Measurements from ENCODE around the gene MEOX1. TPM values are rescaled to one million over a fixed set of nuclear protein-coding genes. Genes with fewer than 3 reads are reported as not detected.

MEOX1 gene
- total RNA-seq, 1 experiment from 2014 or later: 1.1 TPM

DNA sequence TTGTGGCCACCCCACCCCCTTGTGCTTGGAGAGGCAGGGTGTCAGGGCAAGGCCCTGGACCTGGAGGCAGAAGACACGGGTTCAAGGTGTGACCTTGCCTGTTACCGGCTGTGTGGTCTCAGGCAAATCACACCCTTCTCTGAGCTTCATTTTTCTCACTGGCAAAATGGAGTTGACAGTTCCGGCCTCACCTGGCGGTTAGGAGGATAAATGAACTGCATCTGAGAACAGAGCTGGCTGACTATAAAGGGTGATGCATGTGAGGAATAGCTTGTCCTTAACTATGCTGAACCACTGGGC lies 4.2 kb upstream of the MEOX1 start:
- no peaks in the 10 kb centered on the region for H3K9me3 ChIP-seq
- H3K4me3 ChIP-seq: no peak overlapping the region
- H3K36me3 ChIP-seq: no peaks in the 10 kb centered on the region
- no peak for DNase-seq
- H3K27me3 ChIP-seq: no peaks in the 10 kb centered on the region

GRCh38 chr17:43665084-43665936 lies 3.6 kb upstream of the MEOX1 start:
- Histone ChIP-seq H3K36me3 (no peaks in the 10 kb centered on the region), H3K4me3 (no peak overlapping the region), H3K27me3 (no peaks in the 10 kb centered on the region), H3K9me3 (no peaks in the 10 kb centered on the region)
- no peak for DNase-seq

DNA sequence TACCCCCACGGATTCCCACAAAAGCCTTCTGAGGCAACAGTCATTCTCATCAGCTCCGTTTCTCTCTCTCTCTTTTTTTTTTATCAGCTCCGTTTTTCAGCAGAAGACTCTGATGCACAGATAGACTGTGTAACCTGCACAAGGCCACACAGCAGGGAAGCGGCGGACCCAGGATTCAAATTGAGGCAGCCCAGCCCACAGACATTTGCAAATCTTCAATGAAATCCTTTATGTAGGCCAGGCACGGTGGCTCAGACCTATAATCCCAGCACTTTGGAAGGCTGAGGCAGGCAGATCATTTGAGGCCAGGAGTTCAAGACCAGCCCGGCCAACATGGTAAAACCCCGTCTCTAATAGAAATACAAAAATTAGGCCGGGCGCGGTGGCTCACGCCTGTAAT lies 2.4 kb upstream of the MEOX1 start:
- Histone ChIP-seq H3K9me3 (no peaks in the 10 kb centered on the region), H3K4me3 (no peak overlapping the region), H3K36me3 (no peaks in the 10 kb centered on the region), H3K27me3 (no peaks in the 10 kb centered on the region)
- DNase-seq: no peak

DNA sequence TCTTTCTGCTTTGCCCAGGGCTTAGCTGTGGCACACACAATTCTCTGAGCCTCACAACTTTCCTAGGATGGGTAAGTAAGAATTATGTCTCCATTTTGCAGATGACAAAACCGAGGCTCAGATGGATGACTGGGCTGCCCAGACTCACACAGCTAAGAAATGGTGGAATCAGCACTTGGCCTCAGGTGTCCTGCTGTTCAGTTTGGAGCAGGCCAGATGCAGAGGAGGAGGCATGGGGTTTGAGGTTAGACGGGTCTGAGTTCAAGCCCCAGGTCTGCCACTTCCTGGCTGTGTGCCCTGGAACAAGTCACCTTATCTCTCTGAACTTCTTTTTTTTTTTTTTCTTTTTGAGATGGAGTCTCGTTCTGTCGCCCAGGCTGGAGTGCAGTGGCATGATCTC lies 1.7 kb upstream of the MEOX1 start:
- H3K27me3 ChIP-seq: no peaks in the 10 kb centered on the region
- H3K9me3 ChIP-seq: no peaks in the 10 kb centered on the region
- H3K4me3 ChIP-seq: no peak overlapping the region
- H3K36me3 ChIP-seq: no peaks in the 10 kb centered on the region
- DNase-seq: no peak

DNA sequence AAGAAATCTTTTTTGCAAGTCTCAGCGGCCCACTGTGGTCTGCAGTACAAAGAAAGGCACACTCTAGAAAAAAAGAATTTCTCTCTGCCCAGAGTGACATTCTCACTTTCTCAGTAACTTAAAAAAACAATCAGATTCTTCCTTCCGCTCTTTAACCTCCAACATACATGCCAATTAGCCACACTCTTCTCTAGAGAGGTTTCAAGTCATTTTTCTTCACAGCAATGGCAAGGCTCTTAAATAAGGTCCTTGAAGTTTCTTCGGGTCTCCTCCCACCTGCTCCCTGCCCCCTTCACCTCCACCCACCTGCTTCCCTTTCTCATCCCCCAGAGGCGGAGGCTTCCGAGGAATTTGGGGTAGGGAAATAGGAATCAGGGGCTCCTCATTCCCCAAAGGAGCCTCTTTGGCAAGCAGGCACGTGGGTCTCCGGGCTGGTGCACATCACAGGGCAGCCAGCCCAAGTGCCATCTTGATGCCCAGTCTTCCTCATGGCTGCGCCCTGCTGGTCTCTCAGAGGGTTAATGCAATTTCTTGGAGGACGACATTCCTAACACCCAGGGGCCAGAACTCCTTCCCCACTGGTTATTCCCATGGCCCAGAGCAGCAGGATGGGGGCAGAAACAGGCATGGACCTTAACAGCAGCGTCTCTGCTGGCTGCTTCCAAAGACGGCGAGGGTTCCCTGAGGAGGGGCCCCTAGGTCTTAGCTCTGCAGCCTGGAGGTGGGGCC lies 855 bp upstream of the MEOX1 start:
- no peak for DNase-seq
- H3K27me3 ChIP-seq: no peaks in the 10 kb centered on the region
- no peak overlapping the region for H3K4me3 ChIP-seq
- H3K36me3 ChIP-seq: no peaks in the 10 kb centered on the region
- no peaks in the 10 kb centered on the region for H3K9me3 ChIP-seq

DNA sequence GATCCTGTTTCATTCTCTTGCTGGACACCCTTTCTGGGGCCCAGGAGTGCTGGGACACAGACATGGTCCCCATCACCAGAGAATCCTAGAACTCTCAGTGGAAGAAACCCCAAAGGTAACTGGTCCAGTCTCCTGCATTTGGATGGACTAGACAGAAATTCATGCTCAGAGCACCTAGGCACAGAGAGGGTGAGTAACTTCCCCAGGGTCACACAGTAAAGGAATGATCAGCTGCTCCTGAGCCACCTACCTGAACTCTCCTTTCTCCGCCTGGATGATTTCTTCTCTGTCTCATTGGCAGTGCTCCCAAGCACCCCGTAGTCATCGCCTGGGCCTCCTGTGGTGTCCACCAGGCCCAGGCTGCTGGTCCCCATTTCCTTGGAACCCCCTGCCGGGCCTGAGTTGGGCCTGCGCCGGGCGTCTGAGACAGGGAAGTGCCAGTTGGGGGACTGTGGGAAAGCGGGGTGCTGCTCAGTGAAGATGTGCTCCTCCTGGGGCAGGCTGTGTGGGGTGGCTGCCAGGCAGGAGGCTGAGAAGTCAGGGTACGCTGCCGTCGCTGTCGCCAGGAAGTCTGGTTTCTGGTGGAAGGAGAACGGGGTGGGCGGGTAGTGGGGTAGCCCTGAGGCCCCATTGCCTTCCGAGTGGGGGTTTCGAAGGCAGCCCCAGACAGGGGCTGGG lies 767 bp downstream of the MEOX1 start:
- Histone ChIP-seq H3K4me3 (no peak overlapping the region), H3K27me3 (no peaks in the 10 kb centered on the region), H3K36me3 (no peaks in the 10 kb centered on the region), H3K9me3 (no peaks in the 10 kb centered on the region)
- DNase-seq: no peak

GRCh38 chr17:43659823-43660617 lies 1.7 kb downstream of the MEOX1 start:
- no peaks in the 10 kb centered on the region for H3K9me3 ChIP-seq
- DNase-seq: no peak
- no peaks in the 10 kb centered on the region for H3K27me3 ChIP-seq

GRCh38 chr17:43658900-43659299 lies 2.8 kb downstream of the MEOX1 start:
- Histone ChIP-seq H3K9me3 (no peaks in the 10 kb centered on the region), H3K4me3 (no peak overlapping the region), H3K36me3 (no peaks in the 10 kb centered on the region), H3K27me3 (no peaks in the 10 kb centered on the region)
- no peak for DNase-seq

More at GRCh38 chr17:43659823-43660617, 1.7 kb downstream of the MEOX1 start:
- Histone ChIP-seq H3K4me3 (no peak overlapping the region), H3K36me3 (no peaks in the 10 kb centered on the region)

- DNase-seq: no peak
- Histone ChIP-seq H3K4me3 (no peak overlapping the region), H3K36me3 (no peaks in the 10 kb centered on the region), H3K9me3 (no peaks in the 10 kb centered on the region), H3K27me3 (no peaks in the 10 kb centered on the region)
Measured at GRCh38 chr17:43655693-43656255, 5.9 kb downstream of the MEOX1 start.

DNA sequence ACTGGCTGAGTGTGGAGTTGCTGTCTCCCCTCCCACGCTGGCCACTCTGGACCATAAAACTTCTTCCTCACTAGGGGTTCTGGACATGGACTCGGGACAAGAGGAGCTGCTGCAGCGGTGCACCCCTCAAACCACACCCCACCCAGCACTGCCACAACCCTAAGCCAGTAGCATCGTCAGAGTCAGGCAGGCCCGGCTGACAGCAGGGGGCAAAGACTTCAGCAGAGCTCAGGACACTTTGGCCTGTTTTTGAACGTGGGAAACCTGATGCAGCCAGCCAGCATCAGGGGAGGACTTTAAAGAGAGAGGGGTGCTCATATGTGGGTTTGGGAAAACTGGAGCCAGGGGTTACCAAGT lies 9.6 kb downstream of the MEOX1 start:
- no peak for DNase-seq
- Histone ChIP-seq H3K27me3 (no peaks in the 10 kb centered on the region), H3K4me3 (no peak overlapping the region), H3K9me3 (no peaks in the 10 kb centered on the region), H3K36me3 (no peaks in the 10 kb centered on the region)

- Histone ChIP-seq H3K4me3 (no peak overlapping the region), H3K27me3 (no peaks in the 10 kb centered on the region), H3K36me3 (no peaks in the 10 kb centered on the region), H3K9me3 (no peaks in the 10 kb centered on the region)
- no peak for DNase-seq
Measured at GRCh38 chr17:43650471-43650870, 11.3 kb downstream of the MEOX1 start.

- Histone ChIP-seq H3K36me3 (no peaks in the 10 kb centered on the region), H3K27me3 (no peaks in the 10 kb centered on the region), H3K4me3 (no peak overlapping the region), H3K9me3 (no peaks in the 10 kb centered on the region)
- no peak for DNase-seq
Measured at GRCh38 chr17:43648916-43649315, 12.8 kb downstream of the MEOX1 start.

DNA sequence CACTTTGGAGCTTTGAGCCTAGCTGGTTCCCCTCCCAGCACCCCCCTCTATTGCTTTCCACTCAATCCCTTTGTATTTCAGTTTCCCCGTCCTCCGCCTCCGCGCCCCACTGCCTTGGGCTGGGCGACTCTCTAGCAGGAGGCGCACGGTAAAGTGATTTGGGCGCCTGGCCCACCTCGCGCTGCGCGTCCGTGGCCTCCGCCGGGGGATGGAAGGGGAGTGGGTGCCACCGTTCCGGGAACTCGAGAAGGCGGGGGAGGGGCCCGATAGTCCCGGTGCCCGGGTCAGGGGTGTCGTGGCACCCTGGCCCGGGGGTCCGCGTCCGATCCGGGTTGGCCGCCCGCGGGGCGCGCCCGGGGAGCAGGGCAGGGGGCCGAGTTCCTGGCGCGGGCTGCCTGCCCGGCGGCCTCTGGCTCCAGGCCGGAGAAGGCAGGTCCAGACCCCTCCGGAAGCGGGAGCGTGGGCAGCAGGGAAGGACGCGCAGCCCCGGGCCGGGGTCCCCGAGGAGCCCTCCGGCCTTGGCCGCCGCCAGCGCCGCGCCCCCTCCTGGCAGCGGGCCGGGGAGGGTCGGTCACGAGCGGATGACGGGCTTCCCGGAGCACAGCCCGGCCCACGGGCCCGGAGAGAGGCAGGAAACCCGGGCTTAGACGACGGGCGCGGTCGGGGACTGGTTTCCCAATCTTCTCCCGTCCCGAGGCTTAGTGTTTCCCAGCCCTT lies 15.8 kb downstream of the MEOX1 start:
- peak; percentile 61 for DNase-seq
- Histone ChIP-seq H3K36me3 (no peaks in the 10 kb centered on the region), H3K9me3 (no peaks in the 10 kb centered on the region), H3K4me3 (peak overlapping the region; percentile 33), H3K27me3 (no peaks in the 10 kb centered on the region)

DNA sequence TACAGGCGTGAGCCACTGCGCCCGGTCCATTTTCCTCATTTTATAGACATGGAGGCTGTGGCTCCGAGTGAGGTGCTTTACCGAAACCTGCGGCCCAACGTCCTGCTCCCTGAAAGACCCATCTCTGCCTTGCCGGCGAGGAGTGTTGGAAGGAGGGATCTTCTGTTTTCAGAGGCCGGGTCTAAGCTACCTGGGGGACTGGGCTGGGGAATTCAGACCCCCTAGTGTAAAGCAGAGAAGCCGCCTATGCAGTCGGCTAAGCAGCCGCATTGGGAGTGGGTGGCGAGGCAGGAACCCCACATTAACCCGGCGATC lies 16.3 kb downstream of the MEOX1 start:
- no peak for DNase-seq
- Histone ChIP-seq H3K27me3 (no peaks in the 10 kb centered on the region), H3K9me3 (no peaks in the 10 kb centered on the region), H3K4me3 (no peak overlapping the region), H3K36me3 (no peaks in the 10 kb centered on the region)

DNA sequence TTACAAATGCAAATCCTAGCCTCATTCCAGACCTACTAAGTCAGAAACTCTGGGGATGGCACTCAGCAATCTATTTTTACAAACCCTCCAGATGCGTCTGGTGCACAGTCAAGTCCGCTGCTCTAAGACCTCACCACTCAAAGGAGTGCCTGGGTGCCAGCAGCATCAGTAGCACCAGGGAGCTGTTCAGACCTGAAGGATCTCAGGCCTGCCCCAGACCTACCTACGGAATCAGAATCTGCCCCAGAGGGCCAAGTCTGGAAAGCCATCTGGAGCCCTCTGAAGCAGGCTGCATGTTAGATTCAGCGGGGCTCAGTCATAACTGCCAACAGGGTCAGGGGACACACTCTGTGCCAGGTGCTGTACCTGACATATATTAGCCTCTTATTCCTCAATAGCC lies 17.6 kb downstream of the MEOX1 start:
- H3K9me3 ChIP-seq: no peaks in the 10 kb centered on the region
- no peak overlapping the region for H3K4me3 ChIP-seq
- H3K27me3 ChIP-seq: no peaks in the 10 kb centered on the region
- no peaks in the 10 kb centered on the region for H3K36me3 ChIP-seq
- no peak for DNase-seq

GRCh38 chr17:43641416-43641815 lies 20.3 kb downstream of the MEOX1 start:
- DNase-seq: no peak
- Histone ChIP-seq H3K36me3 (no peaks in the 10 kb centered on the region), H3K27me3 (no peaks in the 10 kb centered on the region), H3K4me3 (no peak overlapping the region), H3K9me3 (no peaks in the 10 kb centered on the region)

Data from MG63 (cell line).